ENCODE data around the gene SLC16A7.

GRCh38 chr12:59695379-59695778 is 99.5 kb downstream of the SLC16A7 start:
- no peak for TF ChIP-seq EZH2 (IDR thresholded peaks at IDR 0.05; ENCODE audit: borderline replicate concordance, low read length)
- no peak for TF ChIP-seq CTCF (conservative IDR thresholded peaks at IDR 0.05 in 1 of 2, IDR thresholded peaks at IDR 0.05 in 1 of 2; ENCODE audit: extremely low read depth in 1 of 2, insufficient read depth in 1 of 2, low read depth in 1 of 2, low read length in 2 of 2)

Measured in mammary epithelial cell (primary cell).